Neuronal stem cell (in vitro differentiated cells): Measurements from ENCODE around the gene SMIM35.

ENCODE experiments used
- DNase-seq: peaks from one replicate; pipeline ENCODE4 v3.0.0-alpha.2; 2013; ENCODE audit warnings: low spot score
- H2AFZ ChIP-seq: one replicate; pipeline ENCODE4 v1.6.1; 2013; ENCODE audit warnings: mild to moderate bottlenecking, low read length, inconsistent platforms
- H2AK5ac ChIP-seq: 2 replicates; pipeline ENCODE4 v1.6.1; 2013; ENCODE audit warnings: low read depth, mild to moderate bottlenecking, inconsistent platforms, low read length, moderate library complexity, mixed read lengths
- H2BK120ac ChIP-seq: 2 replicates; pipeline ENCODE4 v1.6.1; 2013; ENCODE audit warnings: low read depth, mild to moderate bottlenecking, inconsistent platforms, low read length, moderate library complexity, mixed read lengths
- H2BK12ac ChIP-seq: one replicate; pipeline ENCODE4 v1.6.1; 2013; ENCODE audit warnings: low read length, inconsistent platforms
- H2BK15ac ChIP-seq: 2 replicates; pipeline ENCODE4 v1.6.1; 2013; ENCODE audit warnings: mild to moderate bottlenecking, low read length, inconsistent platforms, mixed read lengths
- H2BK5ac ChIP-seq: one replicate; pipeline ENCODE4 v1.6.1; 2013; ENCODE audit warnings: inconsistent platforms, mild to moderate bottlenecking, low read length, moderate library complexity
- H3K14ac ChIP-seq: one replicate; pipeline ENCODE4 v1.6.1; 2013; ENCODE audit warnings: low read length, inconsistent platforms
- H3K18ac ChIP-seq: 2 replicates; pipeline ENCODE4 v1.6.1; 2013; ENCODE audit warnings: low read length, inconsistent platforms
- H3K23ac ChIP-seq: 2 replicates; pipeline ENCODE4 v1.6.1; 2013; ENCODE audit warnings: low read depth, mild to moderate bottlenecking, mixed read lengths, low read length, inconsistent platforms; ENCODE audit not compliant: poor library complexity
- H3K27ac ChIP-seq: replicated peaks from 3 replicates; pipeline ENCODE4 v1.5.1; 2013; ENCODE audit warnings: low read length, inconsistent platforms
- H3K27me3 ChIP-seq, 3 experiments: 2 replicates each; pipeline ENCODE4 v1.6.1; 2013; ENCODE audit warnings: low read length in 3 of 3, mild to moderate bottlenecking in 2 of 3, inconsistent platforms in 1 of 3, low read depth in 1 of 3, mixed read lengths in 1 of 3, moderate library complexity in 1 of 3; ENCODE audit not compliant: control insufficient read depth in 3 of 3, insufficient read depth in 3 of 3
- H3K36me3 ChIP-seq, 2 donors: replicated peaks in 1 of 2; 2 replicates each; pipeline ENCODE4 v1.6.1; 2013; ENCODE audit warnings: low read length in 2 of 2; ENCODE audit not compliant: control insufficient read depth in 2 of 2, insufficient read depth in 2 of 2
- H3K4ac ChIP-seq: 2 replicates; pipeline ENCODE4 v1.6.1; 2013; ENCODE audit warnings: inconsistent platforms, mild to moderate bottlenecking, low read length, moderate library complexity
- H3K4me1 ChIP-seq, 2 donors: 1 replicate in 1 of 2; 2 replicates in 1 of 2; pipeline ENCODE4 v1.6.1; 2013; ENCODE audit warnings: low read length in 2 of 2, low read depth in 1 of 2; ENCODE audit not compliant: control insufficient read depth in 2 of 2, insufficient read depth in 1 of 2
- H3K4me2 ChIP-seq: one replicate; pipeline ENCODE4 v1.6.1; 2013; ENCODE audit warnings: mild to moderate bottlenecking, low read length, inconsistent platforms; ENCODE audit not compliant: insufficient read depth, poor library complexity, severe bottlenecking
- H3K4me3 ChIP-seq, 2 donors: 2 replicates each; pipeline ENCODE4 v1.5.1; 2013; ENCODE audit warnings: low read length in 2 of 2, mild to moderate bottlenecking in 2 of 2, inconsistent platforms in 1 of 2, moderate library complexity in 1 of 2
- H3K79me1 ChIP-seq: one replicate; pipeline ENCODE4 v1.6.1; 2013; ENCODE audit warnings: low read depth, mild to moderate bottlenecking, inconsistent platforms, low read length, moderate library complexity
- H3K9ac ChIP-seq: one replicate; pipeline ENCODE4 v1.6.1; 2013; ENCODE audit warnings: mild to moderate bottlenecking, low read depth, low read length, inconsistent platforms; ENCODE audit not compliant: poor library complexity
- H3K9me3 ChIP-seq, 2 donors: replicated peaks in 1 of 2; 2 replicates each; pipeline versions ENCODE3 to v1.6.1; 2013; ENCODE audit warnings: low read length in 2 of 2, mild to moderate bottlenecking in 2 of 2, inconsistent platforms in 1 of 2, low read depth in 1 of 2, mixed read lengths in 1 of 2, moderate library complexity in 1 of 2; ENCODE audit not compliant: control insufficient read depth in 2 of 2, insufficient read depth in 1 of 2
- H4K8ac ChIP-seq: one replicate; pipeline ENCODE4 v1.6.1; 2013; ENCODE audit warnings: low read depth, mild to moderate bottlenecking, inconsistent platforms, low read length, moderate library complexity
- H4K91ac ChIP-seq: one replicate; pipeline ENCODE4 v1.6.1; 2013; ENCODE audit warnings: low read length, low read depth, mild to moderate bottlenecking, inconsistent platforms; ENCODE audit not compliant: poor library complexity
- WGBS, 2 donors: extraction: QIAGEN DNeasy Blood & Tissue Kit; methylation state at CpG; one replicate each; pipeline ENCODE4 v1.1.7; 2013; ENCODE audit warnings: missing lambda C conversion rate in 2 of 2, mixed read lengths in 1 of 2; ENCODE audit not compliant: insufficient read length in 2 of 2, insufficient replicate concordance in 1 of 2; ENCODE audit errors: extremely low coverage in 2 of 2; 5-methylcytosine and 5-hydroxymethylcytosine counted together

Gene SMIM35

GRCh38 chr11:118046051-118046963, 40.5 kb downstream of the SMIM35 start:
- no peak overlapping the region for H3K4ac ChIP-seq
- H3K36me3 ChIP-seq, result no peaks in the 10 kb centered on the region
- H2AFZ ChIP-seq, result no peak overlapping the region
- H3K79me1 ChIP-seq, result no peaks in the 10 kb centered on the region
- WGBS, 2 donors, result no CpG with 5 or more reads among the region's 5 CpGs
- no peak overlapping the region for H2AK5ac ChIP-seq
- H3K27me3 ChIP-seq, result peaks cover 0 to 25% (median 0%) of the 10 kb centered on the region in 3 experiments
- H3K14ac ChIP-seq, result no peak overlapping the region
- no peak overlapping the region for H3K18ac ChIP-seq
- no peak overlapping the region for H3K4me3 ChIP-seq
- H3K9ac ChIP-seq, result no peak overlapping the region
- no peak for DNase-seq
- H4K8ac ChIP-seq, result no peak overlapping the region
- no peaks in the 10 kb centered on the region for H3K9me3 ChIP-seq
- H3K27ac ChIP-seq, result no peak overlapping the region
- H4K91ac ChIP-seq, result no peak overlapping the region
- H2BK12ac ChIP-seq, result no peak overlapping the region
- no peak overlapping the region for H3K4me2 ChIP-seq
- H2BK15ac ChIP-seq, result no peak overlapping the region
- no peak overlapping the region for H2BK5ac ChIP-seq
- no peak overlapping the region for H3K23ac ChIP-seq
- H3K4me1 ChIP-seq, result no peaks in the 10 kb centered on the region
- no peak overlapping the region for H2BK120ac ChIP-seq

- Histone ChIP-seq H2BK5ac (no peak overlapping the region), H3K4me2 (no peak overlapping the region), H2AK5ac (no peak overlapping the region), H2AFZ (no peak overlapping the region), H4K91ac (no peak overlapping the region), H3K27ac (no peak overlapping the region), H2BK15ac (no peak overlapping the region), H3K4ac (no peak overlapping the region), H2BK120ac (no peak overlapping the region), H3K14ac (no peak overlapping the region), H3K4me3 (no peak overlapping the region), H3K79me1 (no peaks in the 10 kb centered on the region), H2BK12ac (no peak overlapping the region), H4K8ac (no peak overlapping the region), H3K36me3 (no peaks in the 10 kb centered on the region), H3K18ac (no peak overlapping the region), H3K9me3 (no peaks in the 10 kb centered on the region), H3K9ac (no peak overlapping the region), H3K4me1 (no peaks in the 10 kb centered on the region), H3K27me3 (peaks cover 0 to 20% (median 0%) of the 10 kb centered on the region in 3 experiments), H3K23ac (no peak overlapping the region)
- WGBS, 2 donors, result no CpG with 5 or more reads among the region's 2 CpGs
- DNase-seq, result no peak
These were observed 41.6 kb downstream of the SMIM35 start for GRCh38 chr11:118045191-118045590.

GRCh38 chr11:118042796-118043195, 44.0 kb downstream of the SMIM35 start:
- no peaks in the 10 kb centered on the region for H3K9me3 ChIP-seq
- H2AFZ ChIP-seq, result no peak overlapping the region
- no peaks in the 10 kb centered on the region for H3K36me3 ChIP-seq
- no peaks in the 10 kb centered on the region for H3K4me1 ChIP-seq
- no peak overlapping the region for H3K4ac ChIP-seq
- no peak overlapping the region for H2BK15ac ChIP-seq
- no peak overlapping the region for H2BK120ac ChIP-seq
- no peaks in the 10 kb centered on the region for H3K79me1 ChIP-seq
- H3K14ac ChIP-seq, result no peak overlapping the region
- no peak overlapping the region for H3K27ac ChIP-seq
- H3K27me3 ChIP-seq, result peaks cover 0 to 16% (median 0%) of the 10 kb centered on the region in 3 experiments
- H3K9ac ChIP-seq, result no peak overlapping the region
- no peak overlapping the region for H2AK5ac ChIP-seq
- no peak for DNase-seq
- no peak overlapping the region for H3K4me3 ChIP-seq
- no peak overlapping the region for H2BK5ac ChIP-seq
- no peak overlapping the region for H3K23ac ChIP-seq
- no CpG with 5 or more reads among the region's 4 CpGs for WGBS, 2 donors
- no peak overlapping the region for H3K18ac ChIP-seq
- H4K8ac ChIP-seq, result no peak overlapping the region
- H2BK12ac ChIP-seq, result no peak overlapping the region
- H3K4me2 ChIP-seq, result no peak overlapping the region
- no peak overlapping the region for H4K91ac ChIP-seq

- H2BK12ac ChIP-seq, result no peak overlapping the region
- H3K9me3 ChIP-seq, result no peaks in the 10 kb centered on the region
- no peaks in the 10 kb centered on the region for H3K79me1 ChIP-seq
- H3K4me2 ChIP-seq, result no peak overlapping the region
- peaks cover 0 to 12% (median 0%) of the 10 kb centered on the region in 3 experiments for H3K27me3 ChIP-seq
- no peak overlapping the region for H4K91ac ChIP-seq
- H2BK5ac ChIP-seq, result no peak overlapping the region
- H3K9ac ChIP-seq, result no peak overlapping the region
- no peak overlapping the region for H2BK15ac ChIP-seq
- H3K4me1 ChIP-seq, result no peaks in the 10 kb centered on the region
- no peak overlapping the region for H3K23ac ChIP-seq
- no peak overlapping the region for H2AFZ ChIP-seq
- no peak overlapping the region for H3K27ac ChIP-seq
- H3K4me3 ChIP-seq, result no peak overlapping the region
- H3K18ac ChIP-seq, result no peak overlapping the region
- H4K8ac ChIP-seq, result no peak overlapping the region
- no peak overlapping the region for H3K14ac ChIP-seq
- WGBS, 2 donors, result no CpG with 5 or more reads among the region's 1 CpG
- H3K4ac ChIP-seq, result no peak overlapping the region
- H3K36me3 ChIP-seq, result no peaks in the 10 kb centered on the region
- no peak overlapping the region for H2AK5ac ChIP-seq
- no peak for DNase-seq
- H2BK120ac ChIP-seq, result no peak overlapping the region
These were observed 44.6 kb downstream of the SMIM35 start for GRCh38 chr11:118042141-118042540.
